Neural progenitor cell (in vitro differentiated cells): ENCODE measurements around the gene EXPH5. TPM values are rescaled to one million over a fixed set of nuclear protein-coding genes. Genes with fewer than 3 reads are reported as not detected.
A peak's percentile ranks its signal among the peaks of the same experiment; 100 is the strongest.

ENCODE experiments used
- DNase-seq: peaks from one replicate; pipeline ENCODE4 v3.0.0-alpha.2; 2016; ENCODE audit warnings: low spot score
- H2AFZ ChIP-seq: fragments of 200-600 bp; sonication (generic); replicated peaks from 2 replicates; pipeline ENCODE4 v1.6.1; 2016; ENCODE audit warnings: antibody characterized with exemption
- H3F3A ChIP-seq: fragments of 200-600 bp; sonication (generic); 2 replicates; pipeline ENCODE4 v1.6.1; 2016; ENCODE audit warnings: antibody characterized with exemption, low read depth
- H3K27ac ChIP-seq: fragments of 200-600 bp; sonication (generic); 2 replicates; pipeline ENCODE4 v1.5.1; 2016; ENCODE audit warnings: mild to moderate bottlenecking
- H3K27me3 ChIP-seq: fragments of 200-600 bp; sonication (generic); 2 replicates; pipeline ENCODE4 v1.6.1; 2016; ENCODE audit warnings: mild to moderate bottlenecking, moderate library complexity
- H3K36me3 ChIP-seq: fragments of 200-600 bp; sonication (generic); 2 replicates; pipeline ENCODE4 v1.5.1; 2016
- H3K4me1 ChIP-seq: fragments of 200-600 bp; sonication (generic); 2 replicates; pipeline ENCODE4 v1.6.1; 2016; ENCODE audit warnings: mixed run types
- H3K4me2 ChIP-seq: fragments of 200-600 bp; sonication (generic); 2 replicates; pipeline ENCODE4 v1.6.1; 2016
- H3K4me3 ChIP-seq: fragments of 200-600 bp; sonication (generic); 2 replicates; pipeline ENCODE4 v1.5.1; 2016
- H3K79me2 ChIP-seq: fragments of 200-600 bp; sonication (generic); 2 replicates; pipeline ENCODE4 v1.6.1; 2016; ENCODE audit warnings: low read depth
- H3K9ac ChIP-seq: fragments of 200-600 bp; sonication (generic); 2 replicates; pipeline ENCODE4 v1.6.1; 2016
- H3K9me3 ChIP-seq: fragments of 200-600 bp; sonication (generic); 2 replicates; pipeline ENCODE4 v1.5.1; 2016; ENCODE audit warnings: low read depth
- H4K20me1 ChIP-seq: fragments of 200-600 bp; sonication (generic); 2 replicates; pipeline ENCODE4 v1.6.1; 2016; ENCODE audit warnings: low read depth
- H3K27ac Mint-ChIP-seq: 3 replicates; pipeline ENCODE4 v1.8.0; 2021; ENCODE audit warnings: mixed read lengths
- H3K27me3 Mint-ChIP-seq: 2 replicates; pipeline ENCODE4 v1.8.0; 2022; ENCODE audit warnings: low read depth, mild to moderate bottlenecking, inconsistent platforms, moderate library complexity, mixed read lengths; ENCODE audit not compliant: insufficient read depth
- H3K36me3 Mint-ChIP-seq: 3 replicates; pipeline ENCODE4 v1.8.0; 2021; ENCODE audit warnings: mixed read lengths
- H3K4me1 Mint-ChIP-seq: 3 replicates; pipeline ENCODE4 v1.8.0; 2021; ENCODE audit warnings: mixed read lengths
- H3K4me3 Mint-ChIP-seq: 3 replicates; pipeline ENCODE4 v1.8.0; 2021; ENCODE audit warnings: mild to moderate bottlenecking, moderate library complexity, mixed read lengths
- H3K9me3 Mint-ChIP-seq: 3 replicates; pipeline ENCODE4 v1.8.0; 2020; ENCODE audit warnings: mixed read lengths
- CTCF ChIP-seq: fragments of 200-600 bp; sonication (generic); IDR thresholded peaks from 2 replicates; pipeline ENCODE4 v1.5.1; 2017; ENCODE audit warnings: antibody characterized with exemption, mild to moderate bottlenecking
- EZH2 ChIP-seq: fragments of 200-600 bp; sonication (generic); IDR thresholded peaks from 2 replicates; pipeline ENCODE4 v1.6.1; 2017; ENCODE audit warnings: antibody characterized with exemption, mild to moderate bottlenecking, moderate library complexity
- EZH2phosphoT487 ChIP-seq: fragments of 200-600 bp; sonication (generic); IDR thresholded peaks from 2 replicates; pipeline ENCODE4 v1.6.1; 2017; ENCODE audit warnings: antibody characterized with exemption
- total RNA-seq: library from RNA; depleted of rRNA; stranded (reverse); fragments of >200 nt; gene quantifications from 2 replicates; pipeline ENCODE4 v1.2.3, GENCODE V29; 2015; ENCODE audit warnings: low replicate concordance

Gene EXPH5
- total RNA-seq, 1 donor from 2014 or later, result 1.4 TPM

GRCh38 chr11:108495326-108495725 is 98.2 kb downstream of the EXPH5 start:
- H3K9me3 ChIP-seq, result no peaks in the 10 kb centered on the region
- no peaks in the 10 kb centered on the region for H3K27me3 Mint-ChIP-seq
- H3K36me3 Mint-ChIP-seq, result peaks cover 2% of the 10 kb centered on the region
- H3K79me2 ChIP-seq, result no peaks in the 10 kb centered on the region
- no peak for DNase-seq
- TF ChIP-seq EZH2phosphoT487, result no peak
- TF ChIP-seq EZH2, result no peak
- TF ChIP-seq CTCF, result no peak
- H3K27ac Mint-ChIP-seq, result peak overlapping the region; percentile 74
- H4K20me1 ChIP-seq, result no peaks in the 10 kb centered on the region
- H3K4me1 ChIP-seq, result peaks cover 12% of the 10 kb centered on the region
- no peak overlapping the region for H3K4me2 ChIP-seq
- H3K9me3 Mint-ChIP-seq, result no peaks in the 10 kb centered on the region
- H3K4me3 Mint-ChIP-seq, result no peak overlapping the region
- H3K4me1 Mint-ChIP-seq, result peaks cover 30% of the 10 kb centered on the region
- peaks cover 17% of the 10 kb centered on the region for H3F3A ChIP-seq
- no peak overlapping the region for H2AFZ ChIP-seq
- no peak overlapping the region for H3K4me3 ChIP-seq
- no peak overlapping the region for H3K9ac ChIP-seq
- H3K27ac ChIP-seq, result no peak overlapping the region
- no peaks in the 10 kb centered on the region for H3K36me3 ChIP-seq
- peaks cover 11% of the 10 kb centered on the region for H3K27me3 ChIP-seq

- Histone ChIP-seq H4K20me1 (no peaks in the 10 kb centered on the region), H2AFZ (no peak overlapping the region)
- no peak overlapping the region for H3K27ac Mint-ChIP-seq
Measured at GRCh38 chr11:108494182-108494581, 99.4 kb downstream of the EXPH5 start.

GRCh38 chr11:108491936-108492335 is 101.6 kb downstream of the EXPH5 start:
- no peaks in the 10 kb centered on the region for H3K9me3 ChIP-seq

More at GRCh38 chr11:108494182-108494581, 99.4 kb downstream of the EXPH5 start:
- Histone ChIP-seq H3K27ac (no peak overlapping the region), H3K4me2 (no peak overlapping the region), H3K27me3 (peaks cover 7% of the 10 kb centered on the region), H3F3A (peaks cover 17% of the 10 kb centered on the region), H3K9ac (no peak overlapping the region), H3K9me3 (no peaks in the 10 kb centered on the region), H3K36me3 (no peaks in the 10 kb centered on the region), H3K4me1 (peaks cover 12% of the 10 kb centered on the region), H3K79me2 (no peaks in the 10 kb centered on the region), H3K4me3 (no peak overlapping the region)
- Mint-ChIP-seq H3K9me3 (no peaks in the 10 kb centered on the region), H3K4me3 (no peak overlapping the region), H3K27me3 (no peaks in the 10 kb centered on the region), H3K36me3 (peaks cover 2% of the 10 kb centered on the region), H3K4me1 (peaks cover 26% of the 10 kb centered on the region)
- DNase-seq, result no peak
- TF ChIP-seq EZH2 (no peak), CTCF (no peak), EZH2phosphoT487 (no peak)

More at GRCh38 chr11:108491936-108492335, 101.6 kb downstream of the EXPH5 start:
- Mint-ChIP-seq H3K4me1 (peaks cover 17% of the 10 kb centered on the region), H3K27ac (no peak overlapping the region), H3K36me3 (peaks cover 7% of the 10 kb centered on the region), H3K27me3 (no peaks in the 10 kb centered on the region), H3K9me3 (no peaks in the 10 kb centered on the region), H3K4me3 (no peak overlapping the region)
- Histone ChIP-seq H3K4me2 (no peak overlapping the region), H3K36me3 (no peaks in the 10 kb centered on the region), H3K27ac (no peak overlapping the region), H3K9ac (no peak overlapping the region), H3K4me3 (no peak overlapping the region), H3K27me3 (no peaks in the 10 kb centered on the region), H2AFZ (no peak overlapping the region), H4K20me1 (no peaks in the 10 kb centered on the region), H3K79me2 (no peaks in the 10 kb centered on the region), H3K4me1 (peaks cover 6% of the 10 kb centered on the region), H3F3A (peaks cover 6% of the 10 kb centered on the region)
- DNase-seq, result no peak
- no peak for TF ChIP-seq EZH2
- no peak for TF ChIP-seq CTCF
- TF ChIP-seq EZH2phosphoT487, result no peak
